GM06990 (cell line): ENCODE results near the gene TCP11L2.

Experiments used
- DNase-seq: peaks from one replicate; pipeline ENCODE4 v3.0.0-alpha.2; 2011; ENCODE audit not compliant: insufficient read length; ENCODE audit errors: extremely low read depth
- H3K27me3 ChIP-seq: replicated peaks from 2 replicates; pipeline ENCODE4 v1.6.0; 2011; ENCODE audit warnings: low read length; ENCODE audit not compliant: control insufficient read depth, insufficient read depth
- H3K36me3 ChIP-seq: 2 replicates; pipeline ENCODE4 v1.5.1; 2011; ENCODE audit warnings: low read length; ENCODE audit not compliant: control insufficient read depth, insufficient read depth
- H3K4me3 ChIP-seq: replicated peaks from 2 replicates; pipeline ENCODE4 v1.5.1; 2011; ENCODE audit warnings: low read depth, mild to moderate bottlenecking, control low read depth, low read length
- TF ChIP-seq, protein P1 (sequence below): IDR thresholded peaks from 2 replicates; pipeline ENCODE4 v1.5.1; 2011; ENCODE audit warnings: low read length, control low read depth, mild to moderate bottlenecking, inconsistent platforms; ENCODE audit not compliant: insufficient read depth, poor library complexity, severe bottlenecking

The TCP11L2 gene

DNA sequence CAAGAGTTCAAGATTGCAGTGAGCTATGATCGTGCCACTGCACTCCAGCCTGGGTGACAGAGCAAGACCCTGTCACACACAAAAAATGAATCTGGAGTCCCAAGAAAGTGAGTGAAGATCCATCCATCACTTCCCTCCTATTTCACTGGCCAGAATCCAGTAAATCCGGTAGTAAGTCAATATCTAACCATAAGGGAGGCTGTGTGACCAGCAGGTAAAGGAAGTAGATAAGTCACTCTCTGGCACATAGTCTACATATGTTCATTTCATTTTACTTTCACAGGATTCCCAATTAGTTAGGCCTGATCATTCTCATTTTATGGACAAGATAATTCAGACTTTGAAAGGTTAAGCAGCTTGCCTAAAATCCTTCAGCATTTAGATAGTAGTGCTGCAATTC, 11.9 kb upstream of the TCP11L2 start:
- TF ChIP-seq, protein P1, sequence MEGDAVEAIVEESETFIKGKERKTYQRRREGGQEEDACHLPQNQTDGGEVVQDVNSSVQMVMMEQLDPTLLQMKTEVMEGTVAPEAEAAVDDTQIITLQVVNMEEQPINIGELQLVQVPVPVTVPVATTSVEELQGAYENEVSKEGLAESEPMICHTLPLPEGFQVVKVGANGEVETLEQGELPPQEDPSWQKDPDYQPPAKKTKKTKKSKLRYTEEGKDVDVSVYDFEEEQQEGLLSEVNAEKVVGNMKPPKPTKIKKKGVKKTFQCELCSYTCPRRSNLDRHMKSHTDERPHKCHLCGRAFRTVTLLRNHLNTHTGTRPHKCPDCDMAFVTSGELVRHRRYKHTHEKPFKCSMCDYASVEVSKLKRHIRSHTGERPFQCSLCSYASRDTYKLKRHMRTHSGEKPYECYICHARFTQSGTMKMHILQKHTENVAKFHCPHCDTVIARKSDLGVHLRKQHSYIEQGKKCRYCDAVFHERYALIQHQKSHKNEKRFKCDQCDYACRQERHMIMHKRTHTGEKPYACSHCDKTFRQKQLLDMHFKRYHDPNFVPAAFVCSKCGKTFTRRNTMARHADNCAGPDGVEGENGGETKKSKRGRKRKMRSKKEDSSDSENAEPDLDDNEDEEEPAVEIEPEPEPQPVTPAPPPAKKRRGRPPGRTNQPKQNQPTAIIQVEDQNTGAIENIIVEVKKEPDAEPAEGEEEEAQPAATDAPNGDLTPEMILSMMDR = no peak
- DNase-seq = no peak
- Histone ChIP-seq H3K36me3 (no peaks in the 10 kb centered on the region), H3K4me3 (no peak overlapping the region), H3K27me3 (no peaks in the 10 kb centered on the region)

DNA sequence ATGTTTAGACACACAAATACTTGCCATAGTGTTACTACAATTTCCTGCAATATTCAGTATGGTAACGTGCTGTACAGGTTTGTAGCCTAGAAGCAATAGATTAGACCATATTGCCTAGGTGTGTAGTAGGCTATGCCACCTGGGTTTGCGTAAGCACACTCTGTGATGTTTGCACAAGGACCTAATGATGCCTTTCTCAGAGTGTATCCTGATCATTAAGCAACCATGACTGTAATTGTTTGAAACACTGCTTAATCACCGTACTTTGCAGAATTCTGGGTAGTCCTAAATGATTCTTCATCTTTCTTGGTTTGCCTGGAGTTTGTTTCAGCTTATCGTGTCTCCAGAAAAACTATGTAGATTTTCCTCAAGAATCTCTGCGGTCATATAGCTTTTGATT, 11.2 kb upstream of the TCP11L2 start:
- Histone ChIP-seq H3K4me3 (no peak overlapping the region), H3K27me3 (no peaks in the 10 kb centered on the region), H3K36me3 (no peaks in the 10 kb centered on the region)
- TF ChIP-seq, protein P1 = no peak
- no peak for DNase-seq

DNA sequence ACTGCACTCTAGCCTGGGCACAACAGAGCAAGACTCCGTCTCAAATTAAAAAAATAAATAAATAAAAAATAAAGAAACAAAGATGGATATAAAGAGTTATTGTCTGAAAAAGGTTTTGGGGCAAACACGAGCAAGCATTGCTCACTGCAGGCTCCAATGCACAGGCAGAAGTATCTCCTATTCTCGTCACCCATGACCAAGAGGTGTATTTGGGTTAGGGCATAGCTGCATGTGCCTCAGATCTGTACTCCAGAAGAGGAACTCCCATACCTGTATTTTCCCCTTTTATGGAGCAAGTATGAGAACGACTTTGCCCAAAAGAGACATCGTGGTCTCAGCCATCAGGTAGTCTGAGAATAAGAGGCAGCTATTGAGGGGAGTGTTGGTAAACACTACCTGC, 10.2 kb upstream of the TCP11L2 start:
- DNase-seq = no peak
- TF ChIP-seq, protein P1 = no peak
- H3K4me3 ChIP-seq = no peak overlapping the region
- no peaks in the 10 kb centered on the region for H3K36me3 ChIP-seq
- no peaks in the 10 kb centered on the region for H3K27me3 ChIP-seq

DNA sequence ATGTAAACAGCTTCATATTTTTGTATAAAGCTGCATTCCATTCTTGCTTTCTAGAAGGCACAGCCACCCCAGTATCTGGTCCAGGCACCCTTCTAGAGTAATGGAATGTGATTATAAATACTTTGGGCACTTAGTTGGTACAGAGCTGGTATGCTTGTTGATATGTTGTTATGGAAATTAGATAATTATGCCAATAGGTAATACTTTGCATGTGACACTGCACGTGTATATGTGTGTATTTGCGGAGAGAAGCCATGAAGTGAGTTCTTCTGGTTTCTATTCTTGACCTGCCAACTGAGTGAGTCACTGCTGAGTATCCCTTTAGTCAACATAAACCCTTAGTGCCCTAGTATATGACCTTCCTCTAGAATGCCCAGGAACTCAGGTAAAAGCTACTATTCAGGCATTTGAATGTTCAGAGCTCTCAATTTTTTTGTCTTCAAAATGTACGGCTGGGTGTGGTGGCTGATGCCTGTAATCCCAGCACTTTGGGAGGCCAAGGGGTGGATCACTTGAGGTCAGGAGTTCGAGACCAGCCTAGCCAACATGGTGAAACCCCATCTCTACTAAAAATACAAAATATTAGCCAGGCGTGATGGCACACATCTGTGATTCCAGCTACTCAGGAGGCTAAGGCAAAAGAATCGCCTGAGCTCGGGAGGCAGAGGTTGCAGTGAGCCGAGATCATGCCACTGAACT, 6.2 kb upstream of the TCP11L2 start:
- no peak overlapping the region for H3K4me3 ChIP-seq
- H3K36me3 ChIP-seq = no peaks in the 10 kb centered on the region
- TF ChIP-seq, protein P1 = no peak
- no peaks in the 10 kb centered on the region for H3K27me3 ChIP-seq
- DNase-seq = no peak

DNA sequence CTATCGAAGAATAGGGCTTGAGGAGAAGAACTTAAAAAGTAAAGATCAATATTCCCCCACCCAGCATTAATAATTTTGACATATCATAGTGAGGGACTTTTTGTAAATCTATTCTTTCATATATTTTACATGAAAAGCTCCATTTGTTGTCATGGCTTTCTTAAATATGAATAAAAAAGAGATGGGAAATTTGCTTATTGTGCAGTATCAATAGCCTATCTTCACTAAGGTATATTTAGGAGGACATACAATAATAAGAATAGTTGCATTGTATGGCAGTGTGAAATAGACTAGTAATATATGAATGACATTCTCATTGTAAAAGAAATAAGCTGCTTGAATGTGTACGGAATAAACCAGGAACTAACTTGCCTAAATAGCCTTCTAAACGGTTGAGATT, 5.5 kb upstream of the TCP11L2 start:
- Histone ChIP-seq H3K36me3 (no peaks in the 10 kb centered on the region), H3K4me3 (no peak overlapping the region), H3K27me3 (no peaks in the 10 kb centered on the region)
- no peak for DNase-seq
- TF ChIP-seq, protein P1 = no peak

DNA sequence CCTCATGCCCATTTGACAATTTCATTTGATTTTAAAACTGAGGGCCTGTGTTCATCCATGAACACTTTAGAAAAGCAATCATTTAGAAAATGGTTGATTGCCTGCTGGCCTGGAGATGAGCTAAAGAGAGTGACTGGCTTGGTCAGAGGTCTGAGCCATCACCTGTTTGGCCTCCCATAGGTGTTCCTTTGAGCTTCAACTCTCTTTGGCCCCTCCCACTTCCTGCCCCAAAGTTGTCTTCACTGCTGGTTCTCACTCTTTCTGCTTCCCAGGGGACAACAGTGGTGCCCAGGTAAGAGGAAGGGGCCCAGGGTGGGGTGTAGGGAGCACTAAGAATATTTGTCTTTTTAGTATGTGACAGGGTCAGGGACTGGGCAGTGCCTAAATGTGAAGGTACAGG, 4.9 kb upstream of the TCP11L2 start:
- Histone ChIP-seq H3K4me3 (no peak overlapping the region), H3K27me3 (no peaks in the 10 kb centered on the region), H3K36me3 (no peaks in the 10 kb centered on the region)
- TF ChIP-seq, protein P1 = no peak
- DNase-seq = no peak
